H1 (cell line): ENCODE data around the gene PLPP7. TPM values are rescaled to one million over a fixed set of nuclear protein-coding genes. Genes with fewer than 3 reads are reported as not detected.

ENCODE experiments used
- CTCF ChIA-PET: fragments of 300-600 bp; sonication (Branson Sonifier 250); formaldehyde crosslinking; loops from one replicate; lab custom pipeline; 2021; ENCODE audit not compliant: partially characterized antibody; lab: Charles Lee
- POLR2A ChIA-PET: fragments of 300-600 bp; sonication (Branson Sonifier 250); formaldehyde crosslinking; loops from one replicate; lab custom pipeline; 2021; ENCODE audit warnings: inconsistent platforms; ENCODE audit not compliant: partially characterized antibody; lab: Charles Lee
- DNase-seq, 2 experiments: peaks; one replicate each; pipeline versions ENCODE4 v3.0.0 to v3.0.0-alpha.2; 2010 to 2022; ENCODE audit warnings: low spot score in 2 of 2, low read depth in 1 of 2, mixed read lengths in 1 of 2
- FAIRE-seq: peaks from 2 replicates; lab custom pipeline; 2011; peaks lifted over from hg19 to GRCh38; lab: Jason Lieb, UNC
- H2AFZ ChIP-seq: 2 replicates; pipeline ENCODE4 v1.8.1; 2012; ENCODE audit warnings: low read length, inconsistent platforms
- H2AK5ac ChIP-seq: 2 replicates; pipeline ENCODE4 v1.6.1; 2013; ENCODE audit warnings: low read depth, low read length
- H2BK120ac ChIP-seq: replicated peaks from 2 replicates; pipeline ENCODE3; 2013; ENCODE audit warnings: low read depth, low read length, inconsistent platforms
- H2BK12ac ChIP-seq: 2 replicates; pipeline ENCODE4 v1.6.1; 2013; ENCODE audit warnings: low read depth, low read length
- H2BK15ac ChIP-seq: 2 replicates; pipeline ENCODE4 v1.6.1; 2013; ENCODE audit warnings: low read length
- H2BK20ac ChIP-seq: 2 replicates; pipeline ENCODE4 v1.6.1; 2013; ENCODE audit warnings: low read length
- H2BK5ac ChIP-seq: 2 replicates; pipeline ENCODE4 v1.6.1; 2013; ENCODE audit warnings: low read depth, low read length
- H3K14ac ChIP-seq: 2 replicates; pipeline ENCODE4 v1.6.1; 2013; ENCODE audit warnings: inconsistent platforms; ENCODE audit not compliant: insufficient read length
- H3K18ac ChIP-seq: 2 replicates; pipeline ENCODE4 v1.6.1; 2013; ENCODE audit warnings: low read length; ENCODE audit errors: extremely low read depth
- H3K23ac ChIP-seq: 2 replicates; pipeline ENCODE4 v1.6.1; 2013; ENCODE audit warnings: inconsistent platforms; ENCODE audit not compliant: insufficient read length
- H3K23me2 ChIP-seq: 2 replicates; pipeline ENCODE4 v1.6.1; 2013; ENCODE audit warnings: low read depth, low read length
- H3K27ac ChIP-seq: 2 replicates; pipeline ENCODE4 v1.6.1; 2011; ENCODE audit warnings: low read depth, low read length, inconsistent platforms
- H3K27me3 ChIP-seq, 4 experiments: replicated peaks in 1 of 4; 1 replicate in 1 of 4; 2 replicates in 3 of 4; pipeline versions ENCODE4 v1.6.1 to v1.8.1; 2011 to 2013; ENCODE audit warnings: low read length in 3 of 4, mild to moderate bottlenecking in 3 of 4, inconsistent platforms in 2 of 4, mixed read lengths in 2 of 4, moderate library complexity in 1 of 4; ENCODE audit not compliant: control insufficient read depth in 3 of 4, insufficient read depth in 3 of 4; ENCODE audit errors: extremely low read depth in 1 of 4
- H3K36me3 ChIP-seq, 4 experiments: 2 replicates each; pipeline versions ENCODE4 v1.6.1 to v1.8.1; 2011 to 2013; ENCODE audit warnings: mild to moderate bottlenecking in 4 of 4, low read length in 3 of 4, moderate library complexity in 2 of 4, control low read depth in 1 of 4, inconsistent platforms in 1 of 4; ENCODE audit not compliant: insufficient read depth in 4 of 4, control insufficient read depth in 2 of 4
- H3K4ac ChIP-seq: replicated peaks from 2 replicates; pipeline ENCODE3; 2013; ENCODE audit warnings: low read length, low read depth, mixed read lengths, inconsistent platforms; ENCODE audit not compliant: insufficient read length
- H3K4me1 ChIP-seq, 4 experiments: replicated peaks in 1 of 4; 1 replicate in 1 of 4; 2 replicates in 3 of 4; pipeline versions ENCODE4 v1.6.1 to v1.8.1; 2011 to 2013; ENCODE audit warnings: low read length in 3 of 4, inconsistent platforms in 2 of 4, mixed read lengths in 1 of 4; ENCODE audit not compliant: insufficient read depth in 4 of 4, control insufficient read depth in 3 of 4
- H3K4me2 ChIP-seq, 2 experiments: 2 replicates each; pipeline versions ENCODE4 v1.6.1 to v1.8.1; 2011 to 2013; ENCODE audit warnings: low read depth in 2 of 2, low read length in 2 of 2, control low read depth in 1 of 2, inconsistent platforms in 1 of 2, mild to moderate bottlenecking in 1 of 2; ENCODE audit not compliant: insufficient read depth in 1 of 2
- H3K4me3 ChIP-seq, 4 experiments: fragments of 200-600, 300-600 bp in 1 of 4; sonication (generic), shearing (Covaris generic), sonication (Bioruptor Twin) in 1 of 4; 2 replicates each; pipeline versions ENCODE4 v1.5.1 to v1.8.1; 2011 to 2016; ENCODE audit warnings: low read length in 4 of 4, low read depth in 3 of 4, control low read depth in 2 of 4, inconsistent platforms in 2 of 4, mild to moderate bottlenecking in 2 of 4, mixed read lengths in 1 of 4, moderate library complexity in 1 of 4; ENCODE audit not compliant: insufficient read depth in 2 of 4; ENCODE audit errors: extremely low read depth in 1 of 4
- H3K56ac ChIP-seq: replicated peaks from 2 replicates; pipeline ENCODE3; 2013; ENCODE audit warnings: low read depth, mild to moderate bottlenecking, mixed read lengths, low read length, inconsistent platforms; ENCODE audit not compliant: insufficient read length
- H3K79me1 ChIP-seq: 2 replicates; pipeline ENCODE4 v1.6.1; 2013; ENCODE audit warnings: low read depth, low read length, control low read depth
- H3K79me2 ChIP-seq, 2 experiments: 2 replicates each; pipeline versions ENCODE4 v1.6.1 to v1.8.1; 2012 to 2013; ENCODE audit warnings: low read length in 2 of 2, mild to moderate bottlenecking in 2 of 2, inconsistent platforms in 1 of 2; ENCODE audit not compliant: insufficient read depth in 2 of 2, control insufficient read depth in 1 of 2
- H3K9ac ChIP-seq, 4 experiments: replicated peaks in 1 of 4; 1 replicate in 1 of 4; 2 replicates in 3 of 4; pipeline versions ENCODE4 v1.6.1 to v1.8.1; 2011 to 2013; ENCODE audit warnings: low read depth in 3 of 4, low read length in 3 of 4, control low read depth in 2 of 4, mild to moderate bottlenecking in 2 of 4, moderate library complexity in 2 of 4, inconsistent platforms in 1 of 4; ENCODE audit errors: extremely low read depth in 1 of 4
- H3K9me3 ChIP-seq, 2 experiments: 2 replicates each; pipeline versions ENCODE4 v1.6.1 to v1.8.1; 2012 to 2013; ENCODE audit warnings: mild to moderate bottlenecking in 2 of 2, moderate library complexity in 2 of 2, control low read depth in 1 of 2, inconsistent platforms in 1 of 2, low read depth in 1 of 2, low read length in 1 of 2, mixed read lengths in 1 of 2; ENCODE audit not compliant: insufficient read depth in 2 of 2
- H4K20me1 ChIP-seq, 2 experiments: replicated peaks in 1 of 2; 2 replicates each; pipeline versions ENCODE3 to v1.8.1; 2011 to 2013; ENCODE audit warnings: inconsistent platforms in 2 of 2, low read length in 2 of 2, mild to moderate bottlenecking in 1 of 2; ENCODE audit not compliant: insufficient read depth in 2 of 2, control insufficient read depth in 1 of 2
- H4K5ac ChIP-seq: 2 replicates; pipeline ENCODE4 v1.6.1; 2013; ENCODE audit warnings: low read length, low read depth, mixed read lengths, inconsistent platforms; ENCODE audit not compliant: insufficient read length
- H4K8ac ChIP-seq: 2 replicates; pipeline ENCODE4 v1.8.0; 2013; ENCODE audit warnings: mild to moderate bottlenecking, moderate library complexity, low read length, inconsistent platforms; ENCODE audit not compliant: insufficient read depth; ENCODE audit errors: extremely low read depth
- H4K91ac ChIP-seq: replicated peaks from 2 replicates; pipeline ENCODE3; 2013; ENCODE audit warnings: low read length, mixed read lengths, inconsistent platforms; ENCODE audit not compliant: insufficient read length
- CBX5 ChIP-seq: fragments of 300-800, 300-1000 bp; sonication (generic); IDR thresholded peaks from 2 replicates; pipeline ENCODE4 v1.7.1; 2016; ENCODE audit warnings: antibody characterized with exemption, low read length, low read depth
- CHD2 ChIP-seq: IDR thresholded peaks from 2 replicates; pipeline ENCODE4 v1.6.1; 2012; ENCODE audit warnings: low read length, improper control_type of control experiment
- FOSL1 ChIP-seq: IDR thresholded peaks from 2 replicates; pipeline ENCODE4 v1.6.1; 2011; ENCODE audit warnings: mild to moderate bottlenecking, low read depth, low read length, moderate library complexity; ENCODE audit not compliant: insufficient read depth
- GTF2F1 ChIP-seq: IDR thresholded peaks from 2 replicates; pipeline ENCODE4 v1.6.1; 2012; ENCODE audit warnings: low read depth, low read length, improper control_type of control experiment, borderline replicate concordance
- JUN ChIP-seq: IDR thresholded peaks from 2 replicates; pipeline ENCODE4 v1.6.1; 2011; ENCODE audit warnings: low read depth, mild to moderate bottlenecking, improper control_type of control experiment, low read length
- RFX5 ChIP-seq: IDR thresholded peaks from 2 replicates; pipeline ENCODE4 v1.6.1; 2011; ENCODE audit warnings: low read depth, low read length, improper control_type of control experiment, borderline replicate concordance
- RNF2 ChIP-seq: fragments of 200-900, 300-1000 bp; sonication (generic); IDR thresholded peaks from 2 replicates; pipeline ENCODE4 v1.7.1; 2016; ENCODE audit warnings: borderline replicate concordance, low read depth, mild to moderate bottlenecking, antibody characterized with exemption, low read length; ENCODE audit not compliant: poor library complexity, severe bottlenecking; ENCODE audit errors: missing control alignments
- SUZ12 ChIP-seq: fragments of 200-600 bp; sonication (generic); IDR thresholded peaks from 2 replicates; pipeline ENCODE4 v1.6.1; 2012; ENCODE audit warnings: mild to moderate bottlenecking, inconsistent platforms, low read length, moderate library complexity, mixed read lengths
- TBP ChIP-seq: IDR thresholded peaks from 2 replicates; pipeline ENCODE4 v1.6.1; 2011; ENCODE audit warnings: low read depth, low read length, improper control_type of control experiment
- USF2 ChIP-seq: IDR thresholded peaks from 2 replicates; pipeline ENCODE4 v1.6.1; 2011; ENCODE audit warnings: low read length, improper control_type of control experiment
- WGBS, 2 experiments: shearing (Covaris generic) in 1 of 2; methylation state at CpG; one replicate each; pipeline versions ENCODE4 v1.1.6 to v1.1.7; 2013 to 2015; ENCODE audit warnings: low lambda C conversion rate in 2 of 2, mixed read lengths in 2 of 2, inconsistent platforms in 1 of 2, low coverage in 1 of 2, missing lambda C conversion rate in 1 of 2; ENCODE audit not compliant: insufficient replicate concordance in 2 of 2, insufficient coverage in 1 of 2, insufficient read length in 1 of 2; ENCODE audit errors: extremely low coverage in 1 of 2, missing lambda C conversion rate in 1 of 2; 5-methylcytosine and 5-hydroxymethylcytosine counted together
- polyA plus RNA-seq, 7 experiments: library from polyadenylated mRNA; depleted of rRNA in 3 of 7; stranded (reverse) in 5 of 7; unstranded in 2 of 7; fragments of >200 nt in 5 of 7; fragments of 200-250 nt in 2 of 7; gene quantifications; 1 replicate in 5 of 7; 2 replicates in 1 of 7; 4 replicates in 1 of 7; pipeline versions ENCODE4 v1.2.1 to v1.2.3, GENCODE V29; 2011 to 2013; ENCODE audit warnings: missing spikeins in 2 of 7, mixed read lengths in 2 of 7
- total RNA-seq: library from RNA; stranded (reverse); fragmentation: NEBNext Ultra II Directional; extraction: Animal tissue kit (Norgen Biotek cat#: 25700); gene quantifications from 2 replicates; pipeline ENCODE4 v1.2.1, GENCODE V29; 2021

PLPP7 gene
- total and polyA plus RNA-seq, 2 of the 8 experiments (the other 6 are each of a cell fraction or from before 2014, with no cell fraction given): 3.4 to 3.9 TPM

DNA sequence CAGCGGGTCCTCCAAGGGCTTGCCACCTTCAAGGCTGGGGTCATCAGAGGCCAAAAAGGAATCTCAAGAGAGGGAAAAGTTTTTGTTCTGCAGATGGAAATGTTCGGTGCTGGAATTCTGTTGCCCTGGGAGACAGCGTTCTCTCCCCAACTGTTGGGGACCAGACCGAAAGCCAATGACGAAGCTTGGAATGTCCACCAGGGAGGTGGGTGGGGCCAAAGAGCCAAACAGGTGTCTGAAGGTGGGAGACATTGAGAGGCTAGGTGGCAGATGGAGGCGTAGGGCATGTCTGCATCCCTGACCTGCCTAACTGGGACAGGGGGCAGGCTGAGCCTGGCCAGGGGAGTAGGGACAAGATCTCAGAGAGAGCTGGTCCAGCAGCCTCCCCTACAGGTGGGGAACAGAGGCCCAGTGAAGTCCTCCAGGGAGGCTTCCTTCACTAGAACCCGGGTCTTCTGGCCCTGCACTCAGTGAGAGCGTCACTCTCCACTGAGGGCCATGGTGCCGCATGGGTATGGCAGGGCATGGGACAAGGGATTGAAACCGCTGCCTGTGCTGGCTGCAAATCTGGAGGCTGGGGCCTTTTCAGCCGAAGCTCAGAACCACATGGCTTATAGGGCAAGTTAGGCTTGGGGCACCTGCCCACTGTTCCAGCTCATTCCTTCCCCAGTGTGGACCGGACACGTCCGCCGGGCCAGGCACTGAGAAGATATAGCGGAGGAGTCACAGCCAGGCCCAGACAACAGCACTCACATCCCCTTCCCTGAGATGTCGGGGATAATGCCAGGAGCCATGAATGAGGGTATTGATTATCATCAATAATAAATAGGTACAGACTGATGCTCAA lies 8.2 kb upstream of the PLPP7 start:
- FAIRE-seq: no peak
- no peak overlapping the region for H4K91ac ChIP-seq
- peaks cover 0 to 18% (median 6%) of the 10 kb centered on the region in 4 experiments; a peak in 5 of 7 replicates for H3K4me1 ChIP-seq
- no peak overlapping the region for H2BK120ac ChIP-seq
- H2AFZ ChIP-seq: no peak overlapping the region
- no peaks in the 10 kb centered on the region for H3K36me3 ChIP-seq
- H3K27me3 ChIP-seq: peaks cover 2 to 26% (median 15%) of the 10 kb centered on the region in 4 experiments
- H3K23ac ChIP-seq: no peak overlapping the region
- no peak overlapping the region for H4K8ac ChIP-seq
- peak overlapping the region; percentile 88; the same call in 1 of the 2 replicates for H2AK5ac ChIP-seq
- H3K79me1 ChIP-seq: no peaks in the 10 kb centered on the region
- 89% methylated on average over 17 of the region's 17 CpGs; no CpG with 5 or more reads in 1 of the 2 experiments for WGBS, 2 experiments
- POLR2A ChIA-PET: interaction anchor here (0.6 to 1.6 kb wide), 3 partner anchors 10 to 50 kb away, joined by 3 read pairs; no protein-coding TSS in a partner anchor
- H2BK5ac ChIP-seq: no peak overlapping the region
- H2BK12ac ChIP-seq: no peak overlapping the region; the same call in 1 of the 2 replicates
- DNase-seq: no peak
- no peaks in the 10 kb centered on the region for H3K79me2 ChIP-seq
- H3K4me2 ChIP-seq: no peak overlapping the region; a peak in 1 of 4 replicates
- CTCF ChIA-PET: interaction anchor here (0.6 to 1.2 kb wide), 3 partner anchors 9 to 66 kb away, joined by 3 to 4 read pairs (median 3); no protein-coding TSS in a partner anchor
- no peak overlapping the region for H3K18ac ChIP-seq
- no peak overlapping the region for H3K56ac ChIP-seq
- no peaks in the 10 kb centered on the region for H3K9me3 ChIP-seq
- H3K14ac ChIP-seq: no peak overlapping the region
- H3K23me2 ChIP-seq: peaks cover 8% of the 10 kb centered on the region
- H3K4ac ChIP-seq: no peak overlapping the region
- H3K9ac ChIP-seq: 0 out of 7 replicates have a peak overlapping the region, but pooled peaks of 1 of the 4 experiments have one; percentile 2
- H3K27ac ChIP-seq: no peak overlapping the region
- no peak overlapping the region for H3K4me3 ChIP-seq
- peaks cover 0 to 3% of the 10 kb centered on the region in 2 experiments for H4K20me1 ChIP-seq
- H4K5ac ChIP-seq: no peak overlapping the region
- 0 out of 2 replicates have a peak overlapping the region, but pooled peaks have one; percentile 61 for H2BK15ac ChIP-seq
- H2BK20ac ChIP-seq: no peak overlapping the region
- TF ChIP-seq SUZ12 (no peak), RNF2 (no peak), GTF2F1 (no peak), CBX5 (no peak), FOSL1 (no peak), RFX5 (no peak), JUN (no peak), USF2 (no peak), CHD2 (no peak), TBP (no peak)
